ENCODE results near the gene HMG20B.
"Not testable (repeated sequence)": the region's sequence is repeated elsewhere in the genome, so short reads cannot be mapped to it uniquely, and the experiment has no call there.

HMG20B gene

GRCh38 chr19:3581792-3582191 is 9.0 kb downstream of the HMG20B start:
- not testable (repeated sequence) for ATAC-seq, H3K9me3 Mint-ChIP-seq, H3K27me3 Mint-ChIP-seq, H3K4me1 Mint-ChIP-seq, H3K36me3 Mint-ChIP-seq, H3K4me3 Mint-ChIP-seq, H3K27ac Mint-ChIP-seq

- H3K4me3 Mint-ChIP-seq, H3K4me1 Mint-ChIP-seq, ATAC-seq: not testable (repeated sequence)
Measured at GRCh38 chr19:3584036-3584802, 11.5 kb downstream of the HMG20B start.

GRCh38 chr19:3585301-3586126 is 12.8 kb downstream of the HMG20B start, which contains the start of gene GIPC3:
TSS of gene GIPC3 (plus strand) at chr19:3585478. CDS start at chr19:3585598, 120 bp downstream.
- H3K27ac Mint-ChIP-seq, result no peak within 1 kb of the TSS
- H3K9me3 Mint-ChIP-seq, result no peaks in the 10 kb centered on the region
- peaks cover 9% of the 10 kb centered on the region for H3K27me3 Mint-ChIP-seq
- no peaks in the 10 kb centered on the region for H3K4me1 Mint-ChIP-seq
- no peak within 1 kb of the TSS for H3K4me3 Mint-ChIP-seq
- no peak for ATAC-seq
- H3K36me3 Mint-ChIP-seq, result no peaks in the 10 kb centered on the region

More at GRCh38 chr19:3584036-3584802, 11.5 kb downstream of the HMG20B start:
- H3K9me3 Mint-ChIP-seq, H3K27me3 Mint-ChIP-seq, H3K36me3 Mint-ChIP-seq, H3K27ac Mint-ChIP-seq: not testable (repeated sequence)

- Mint-ChIP-seq H3K36me3 (no peaks in the 10 kb centered on the region), H3K4me1 (no peaks in the 10 kb centered on the region), H3K4me3 (no peak overlapping the region), H3K27ac (no peak overlapping the region), H3K9me3 (no peaks in the 10 kb centered on the region), H3K27me3 (peaks cover 9% of the 10 kb centered on the region)
- no peak for ATAC-seq
Measured at GRCh38 chr19:3586127-3586626, 13.4 kb downstream of the HMG20B start.

- Mint-ChIP-seq H3K4me3 (no peak overlapping the region), H3K36me3 (no peaks in the 10 kb centered on the region), H3K27ac (no peak overlapping the region), H3K4me1 (no peaks in the 10 kb centered on the region), H3K27me3 (peaks cover 9% of the 10 kb centered on the region), H3K9me3 (no peaks in the 10 kb centered on the region)
- no peak for ATAC-seq
Measured at GRCh38 chr19:3586707-3587346, 14.1 kb downstream of the HMG20B start.

- peaks cover 18% of the 10 kb centered on the region for H3K27me3 Mint-ChIP-seq
- no peaks in the 10 kb centered on the region for H3K9me3 Mint-ChIP-seq
- H3K4me3 Mint-ChIP-seq, result no peak overlapping the region
Measured at GRCh38 chr19:3589439-3589838, 16.7 kb downstream of the HMG20B start.

GRCh38 chr19:3589949-3590348 is 17.2 kb downstream of the HMG20B start:
- no peaks in the 10 kb centered on the region for H3K9me3 Mint-ChIP-seq
- H3K4me1 Mint-ChIP-seq, result no peaks in the 10 kb centered on the region
- no peak overlapping the region for H3K4me3 Mint-ChIP-seq
- no peak overlapping the region for H3K27ac Mint-ChIP-seq
- H3K27me3 Mint-ChIP-seq, result peaks cover 18% of the 10 kb centered on the region
- H3K36me3 Mint-ChIP-seq, result no peaks in the 10 kb centered on the region
- no peak for ATAC-seq

More at GRCh38 chr19:3589439-3589838, 16.7 kb downstream of the HMG20B start:
- H3K27ac Mint-ChIP-seq, result no peak overlapping the region
- no peaks in the 10 kb centered on the region for H3K4me1 Mint-ChIP-seq
- no peak for ATAC-seq
- H3K36me3 Mint-ChIP-seq, result no peaks in the 10 kb centered on the region

- Mint-ChIP-seq H3K9me3 (no peaks in the 10 kb centered on the region), H3K27me3 (peaks cover 15% of the 10 kb centered on the region), H3K27ac (no peak overlapping the region), H3K4me1 (no peaks in the 10 kb centered on the region), H3K36me3 (no peaks in the 10 kb centered on the region), H3K4me3 (no peak overlapping the region)
- no peak for ATAC-seq
Measured at GRCh38 chr19:3590991-3591659, 18.4 kb downstream of the HMG20B start.

- Mint-ChIP-seq H3K27ac (no peak overlapping the region), H3K4me1 (no peaks in the 10 kb centered on the region), H3K36me3 (no peaks in the 10 kb centered on the region), H3K27me3 (peaks cover 9% of the 10 kb centered on the region), H3K4me3 (no peak overlapping the region), H3K9me3 (no peaks in the 10 kb centered on the region)
- ATAC-seq, result no peak
Measured at GRCh38 chr19:3591876-3592613, 19.3 kb downstream of the HMG20B start.

GRCh38 chr19:3593156-3593555 is 20.4 kb downstream of the HMG20B start:
- no peak overlapping the region for H3K4me3 Mint-ChIP-seq
- H3K36me3 Mint-ChIP-seq, result no peaks in the 10 kb centered on the region
- H3K4me1 Mint-ChIP-seq, result no peaks in the 10 kb centered on the region
- no peak for ATAC-seq
- no peak overlapping the region for H3K27ac Mint-ChIP-seq
- peaks cover 9% of the 10 kb centered on the region for H3K27me3 Mint-ChIP-seq
- H3K9me3 Mint-ChIP-seq, result no peaks in the 10 kb centered on the region

GRCh38 chr19:3595521-3596061 is 22.8 kb downstream of the HMG20B start:
- Mint-ChIP-seq H3K4me1 (no peaks in the 10 kb centered on the region), H3K9me3 (no peaks in the 10 kb centered on the region), H3K36me3 (no peaks in the 10 kb centered on the region), H3K27ac (no peak overlapping the region), H3K4me3 (no peak overlapping the region), H3K27me3 (peaks cover 9% of the 10 kb centered on the region)
- no peak for ATAC-seq

GRCh38 chr19:3599776-3600187 is 27.0 kb downstream of the HMG20B start:
- Mint-ChIP-seq H3K36me3 (no peaks in the 10 kb centered on the region), H3K27ac (no peak overlapping the region), H3K4me3 (no peak overlapping the region), H3K27me3 (no peaks in the 10 kb centered on the region), H3K4me1 (no peaks in the 10 kb centered on the region), H3K9me3 (no peaks in the 10 kb centered on the region)
- ATAC-seq, result peak; percentile 53

- Mint-ChIP-seq H3K9me3 (no peaks in the 10 kb centered on the region), H3K27ac (no peak overlapping the region), H3K36me3 (no peaks in the 10 kb centered on the region), H3K27me3 (no peaks in the 10 kb centered on the region), H3K4me3 (no peak overlapping the region), H3K4me1 (no peaks in the 10 kb centered on the region)
- ATAC-seq, result no peak
Measured at GRCh38 chr19:3601021-3601420, 28.3 kb downstream of the HMG20B start.

Data from stimulated activated memory B cell treated with anti-CD40 and anti-IgM and Interleukin-4, amounts not matched to agents 10 μg/mL and 1 μg/mL and 100 μg/mL, for 72 hours (primary cell).